ENCODE measurements around the gene SMIM33.
"Not testable (repeated sequence)": the region's sequence is repeated elsewhere in the genome, so short reads cannot be mapped to it uniquely, and the experiment has no call there.

SMIM33 gene

GRCh38 chr5:139461698-139462097 lies 9.1 kb upstream of the SMIM33 start:
- Mint-ChIP-seq H3K4me1 (ENCODE audit: low read depth) (peaks cover 23% of the 10 kb centered on the region), H3K27me3 (no peaks in the 10 kb centered on the region), H3K4me3 (no peak overlapping the region), H3K27ac (no peak overlapping the region), H3K36me3 (ENCODE audit: low read depth) (no peaks in the 10 kb centered on the region), H3K9me3 (no peaks in the 10 kb centered on the region)
- intact Hi-C loops (cut with micrococcal nuclease), result no loop called here

DNA sequence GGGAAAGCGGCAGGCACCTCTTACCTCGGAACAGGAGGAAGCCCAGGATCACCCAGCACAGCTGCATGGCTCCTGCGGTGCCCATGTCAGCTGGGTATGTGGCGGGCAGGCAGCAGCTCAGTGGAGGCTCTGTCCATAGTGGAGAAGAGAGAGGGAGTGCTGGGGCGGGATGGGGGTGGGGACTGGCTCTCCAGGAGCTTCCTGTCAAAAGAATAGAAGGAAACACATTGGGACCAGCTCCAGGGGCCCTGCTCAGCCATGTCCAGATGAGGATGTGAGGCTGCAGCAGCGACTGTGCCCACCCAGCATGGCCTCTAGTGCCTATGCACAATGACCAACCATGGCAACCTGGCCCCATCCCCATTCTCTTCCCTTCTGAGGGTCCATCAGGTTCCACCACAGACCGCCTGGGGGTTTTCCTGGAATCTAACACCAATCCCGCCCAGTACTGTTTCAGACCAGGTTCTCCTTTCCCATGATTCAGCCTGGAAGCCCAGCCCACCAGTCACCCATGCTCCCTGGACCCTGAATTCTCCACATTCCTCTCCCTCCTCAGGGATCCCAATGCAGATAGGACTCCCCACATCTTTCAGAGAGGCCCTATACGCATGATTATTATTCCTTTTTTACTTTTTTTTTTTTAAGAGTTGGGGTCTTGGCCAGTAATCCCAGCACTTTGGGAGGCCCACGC lies 8.1 kb upstream of the SMIM33 start, which contains the start of gene ECSCR:
Gene ECSCR, minus strand, starts transcription at position 158 of the 691 bp plus-strand sequence. Its CDS starts 73 bp downstream, at position 85.
- Mint-ChIP-seq H3K36me3 (ENCODE audit: low read depth) (no peaks in the 10 kb centered on the region), H3K27me3 (no peaks in the 10 kb centered on the region), H3K4me3 (no peak within 1 kb of the TSS), H3K4me1 (ENCODE audit: low read depth) (peaks cover 28% of the 10 kb centered on the region), H3K27ac (no peak within 1 kb of the TSS), H3K9me3 (no peaks in the 10 kb centered on the region)
- intact Hi-C loops (cut with micrococcal nuclease), result no loop called here

- Mint-ChIP-seq H3K4me1 (ENCODE audit: low read depth) (peaks cover 55% of the 10 kb centered on the region), H3K27ac (peak overlapping the region; percentile 37), H3K27me3 (peaks cover 5% of the 10 kb centered on the region), H3K4me3 (no peak overlapping the region), H3K9me3 (no peaks in the 10 kb centered on the region), H3K36me3 (ENCODE audit: low read depth) (no peaks in the 10 kb centered on the region)
- intact Hi-C loops (cut with micrococcal nuclease), result no loop called here
Observed at GRCh38 chr5:139468421-139468931, 2.3 kb upstream of the SMIM33 start.

DNA sequence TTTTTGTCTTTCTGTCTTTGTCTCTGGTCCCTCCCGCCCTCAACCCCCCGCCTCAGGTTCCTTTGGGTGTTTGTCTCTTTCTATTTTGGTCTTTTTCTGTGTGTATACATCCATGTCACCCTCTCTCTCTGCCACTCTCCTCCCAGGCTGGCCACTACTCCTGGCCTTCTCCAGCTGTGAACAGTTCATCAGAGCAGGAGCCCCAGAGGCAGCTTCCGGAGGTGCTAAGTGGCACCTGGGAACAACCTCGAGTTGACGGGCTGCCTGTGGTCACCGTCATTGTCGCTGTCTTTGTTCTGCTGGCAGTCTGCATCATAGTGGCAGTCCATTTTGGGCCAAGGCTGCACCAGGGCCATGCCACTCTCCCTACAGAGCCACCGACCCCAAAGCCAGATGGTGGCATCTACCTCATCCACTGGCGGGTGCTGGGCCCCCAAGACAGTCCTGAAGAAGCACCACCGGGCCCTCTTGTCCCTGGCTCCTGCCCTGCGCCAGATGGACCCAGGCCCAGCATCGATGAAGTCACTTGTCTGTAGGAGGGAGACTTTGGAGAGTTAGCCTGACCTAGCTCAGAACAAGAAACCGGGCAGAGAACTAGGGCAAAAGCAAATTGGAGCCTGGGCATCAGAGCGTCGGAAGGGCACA lies 1.7 kb downstream of the SMIM33 start:
- H3K4me3 Mint-ChIP-seq, result no peak overlapping the region
- peaks cover 5% of the 10 kb centered on the region for H3K27me3 Mint-ChIP-seq
- H3K9me3 Mint-ChIP-seq, result no peaks in the 10 kb centered on the region
- intact Hi-C loops (cut with micrococcal nuclease), result no loop called here
- H3K27ac Mint-ChIP-seq, result peak overlapping the region; percentile 47
- peaks cover 80% of the 10 kb centered on the region for H3K4me1 Mint-ChIP-seq (ENCODE audit: low read depth)
- H3K36me3 Mint-ChIP-seq (ENCODE audit: low read depth), result peaks cover 20% of the 10 kb centered on the region

- H3K4me1 Mint-ChIP-seq (ENCODE audit: low read depth), result peaks cover 76% of the 10 kb centered on the region
- H3K27ac Mint-ChIP-seq, result peak overlapping the region; percentile 40
- intact Hi-C loops (cut with micrococcal nuclease), result no loop called here
Observed at GRCh38 chr5:139473105-139473504, 2.3 kb downstream of the SMIM33 start.

DNA sequence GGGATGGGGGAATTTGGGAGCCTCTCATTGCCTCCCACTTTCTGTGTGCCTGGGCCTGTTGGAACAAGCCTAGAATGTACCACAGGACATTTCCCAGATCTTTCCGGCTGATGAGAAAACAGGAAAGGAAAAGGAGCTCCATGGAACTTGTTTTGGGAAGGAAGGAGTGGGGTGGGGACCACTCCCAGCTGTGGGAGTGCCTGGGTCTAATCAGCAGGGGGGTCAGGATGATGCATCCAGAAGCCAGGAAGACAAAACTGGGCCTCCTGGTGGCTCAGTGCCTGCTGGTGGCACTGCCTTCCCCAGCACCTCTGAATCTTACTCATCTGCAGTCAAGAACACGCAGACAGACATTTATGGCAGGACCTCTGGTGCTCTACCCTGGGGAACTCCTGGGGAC lies 2.8 kb downstream of the SMIM33 start:
- no peak overlapping the region for H3K4me3 Mint-ChIP-seq

More at GRCh38 chr5:139473105-139473504, 2.3 kb downstream of the SMIM33 start:
- Mint-ChIP-seq H3K4me3 (no peak overlapping the region), H3K9me3 (no peaks in the 10 kb centered on the region), H3K27me3 (peaks cover 5% of the 10 kb centered on the region), H3K36me3 (ENCODE audit: low read depth) (peaks cover 26% of the 10 kb centered on the region)

DNA sequence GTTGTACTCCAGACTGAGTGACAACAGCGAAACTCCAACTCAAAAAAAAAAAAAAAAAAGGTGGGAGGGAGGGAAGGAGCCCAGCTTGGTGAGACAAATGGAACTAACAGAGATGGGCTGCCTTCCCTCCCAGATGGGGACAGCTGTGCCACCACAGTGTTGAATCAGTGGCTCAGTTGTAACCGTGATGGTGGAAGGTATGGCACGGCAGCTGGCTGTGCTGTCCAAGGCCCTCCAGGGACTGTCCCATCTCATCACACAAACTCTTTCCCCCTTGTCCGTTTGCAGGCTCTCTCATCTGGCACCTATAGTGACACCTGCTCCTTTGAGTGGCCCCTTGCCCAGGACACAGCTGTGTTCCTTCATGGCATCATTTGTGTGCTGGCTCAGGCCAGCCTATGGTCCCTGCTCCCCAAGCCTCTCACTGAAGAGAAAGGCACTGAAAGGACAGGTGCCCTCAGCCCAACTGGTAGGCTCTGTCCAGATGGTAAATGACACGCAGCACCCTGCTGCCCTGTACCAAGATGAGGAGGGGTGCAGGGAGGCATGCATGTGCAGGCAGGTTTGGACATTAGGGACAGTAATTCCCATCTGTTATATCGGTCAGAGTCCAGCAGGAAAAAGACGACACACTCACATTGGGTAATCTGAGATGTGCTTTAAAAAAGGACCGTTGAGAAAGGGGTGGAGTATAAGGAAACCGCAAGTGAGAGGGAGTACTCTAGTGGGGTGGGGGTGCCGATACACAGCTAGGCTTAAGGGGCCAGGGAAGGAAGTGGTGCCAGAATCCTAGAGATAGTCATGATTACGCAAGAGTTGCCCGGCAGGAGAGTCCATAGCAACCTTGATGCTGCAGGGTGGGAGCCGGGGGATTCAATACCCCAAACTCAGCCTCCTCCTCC lies 4.3 kb downstream of the SMIM33 start:
- Mint-ChIP-seq H3K4me3 (no peak overlapping the region), H3K36me3 (ENCODE audit: low read depth) (peaks cover 30% of the 10 kb centered on the region), H3K27me3 (peaks cover 5% of the 10 kb centered on the region), H3K27ac (peak overlapping the region; percentile 4), H3K9me3 (no peaks in the 10 kb centered on the region), H3K4me1 (ENCODE audit: low read depth) (peaks cover 66% of the 10 kb centered on the region)
- intact Hi-C loops (cut with micrococcal nuclease), result loop anchor here (5.0 kb wide), 1 partner anchor 37 kb away; no protein-coding TSS in a partner anchor

More for the DNA sequence above, 2.8 kb downstream of the SMIM33 start:
- Mint-ChIP-seq H3K36me3 (ENCODE audit: low read depth) (peaks cover 30% of the 10 kb centered on the region), H3K27ac (peak overlapping the region; percentile 40), H3K27me3 (peaks cover 5% of the 10 kb centered on the region), H3K4me1 (ENCODE audit: low read depth) (peaks cover 71% of the 10 kb centered on the region), H3K9me3 (no peaks in the 10 kb centered on the region)
- intact Hi-C loops (cut with micrococcal nuclease), result no loop called here

- Mint-ChIP-seq H3K36me3 (ENCODE audit: low read depth) (peaks cover 30% of the 10 kb centered on the region), H3K27ac (no peak overlapping the region), H3K9me3 (no peaks in the 10 kb centered on the region), H3K4me1 (ENCODE audit: low read depth) (peaks cover 66% of the 10 kb centered on the region), H3K4me3 (no peak overlapping the region), H3K27me3 (peaks cover 5% of the 10 kb centered on the region)
- intact Hi-C loops (cut with micrococcal nuclease), result loop anchor here (5.0 kb wide), 1 partner anchor 36 kb away; no protein-coding TSS in a partner anchor
Observed at GRCh38 chr5:139475865-139476617, 5.2 kb downstream of the SMIM33 start.

GRCh38 chr5:139478657-139479423 lies 8.0 kb downstream of the SMIM33 start:
- not testable (repeated sequence) for H3K4me3 Mint-ChIP-seq, H3K9me3 Mint-ChIP-seq, H3K27me3 Mint-ChIP-seq
- intact Hi-C loops (cut with micrococcal nuclease), result loop anchor here (5.0 kb wide), 1 partner anchor 33 kb away; no protein-coding TSS in a partner anchor
- peak overlapping the region; percentile 56 for H3K27ac Mint-ChIP-seq
- H3K36me3 Mint-ChIP-seq (ENCODE audit: low read depth), result peaks cover 30% of the 10 kb centered on the region
- peaks cover 58% of the 10 kb centered on the region for H3K4me1 Mint-ChIP-seq (ENCODE audit: low read depth)

- H3K4me3 Mint-ChIP-seq, H3K27me3 Mint-ChIP-seq, H3K9me3 Mint-ChIP-seq, H3K27ac Mint-ChIP-seq: not testable (repeated sequence)
- Mint-ChIP-seq H3K4me1 (ENCODE audit: low read depth) (peaks cover 54% of the 10 kb centered on the region), H3K36me3 (ENCODE audit: low read depth) (peaks cover 30% of the 10 kb centered on the region)
- intact Hi-C loops (cut with micrococcal nuclease), result loop anchor here (5.0 kb wide), 2 partner anchors 33 to 42 kb away; partner anchors contain the start of gene DNAJC18
Observed at GRCh38 chr5:139479729-139480128, 8.9 kb downstream of the SMIM33 start.

DNA sequence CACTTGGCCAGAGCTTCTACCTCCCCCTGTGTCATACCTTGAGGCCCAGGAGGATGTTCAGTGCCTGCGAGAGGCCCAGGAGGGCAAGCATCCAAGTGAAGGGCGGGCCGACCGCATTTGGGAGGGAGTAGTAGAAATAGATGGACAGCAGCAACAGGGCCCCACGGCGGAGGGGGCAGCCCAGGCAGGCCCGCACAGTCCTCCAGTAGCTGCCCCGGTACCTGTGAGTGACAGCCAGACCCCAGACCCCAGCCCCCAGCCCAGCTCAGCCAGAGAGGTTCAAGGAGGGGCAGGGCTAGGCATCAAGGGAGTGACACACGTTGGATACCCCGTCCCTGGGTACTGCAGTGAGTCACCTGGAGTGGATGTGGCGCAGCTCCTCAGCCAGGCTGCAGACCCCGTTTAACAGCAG lies 10.3 kb downstream of the SMIM33 start:
- Mint-ChIP-seq H3K27ac (peak overlapping the region; percentile 87), H3K4me3 (peak overlapping the region; percentile 73), H3K27me3 (no peaks in the 10 kb centered on the region), H3K4me1 (ENCODE audit: low read depth) (peaks cover 40% of the 10 kb centered on the region), H3K36me3 (ENCODE audit: low read depth) (peaks cover 24% of the 10 kb centered on the region), H3K9me3 (no peaks in the 10 kb centered on the region)
- intact Hi-C loops (cut with micrococcal nuclease), result loop anchor here (5.0 kb wide), 1 partner anchor 44 kb away; the partner anchor contains the start of gene DNAJC18

- intact Hi-C loops (cut with micrococcal nuclease), result loop anchor here (5.0 kb wide), 1 partner anchor 44 kb away; the partner anchor contains the start of gene DNAJC18
- Mint-ChIP-seq H3K4me3 (peak overlapping the region; percentile 73), H3K27me3 (no peaks in the 10 kb centered on the region)
Observed at GRCh38 chr5:139481580-139482049, 10.8 kb downstream of the SMIM33 start.

More at GRCh38 chr5:139481580-139482049, 10.8 kb downstream of the SMIM33 start:
- peaks cover 38% of the 10 kb centered on the region for H3K4me1 Mint-ChIP-seq (ENCODE audit: low read depth)
- H3K27ac Mint-ChIP-seq, result peak overlapping the region; percentile 87
- no peaks in the 10 kb centered on the region for H3K9me3 Mint-ChIP-seq
- peaks cover 19% of the 10 kb centered on the region for H3K36me3 Mint-ChIP-seq (ENCODE audit: low read depth)

Data from dendritic cell treated with granulocyte-macrophage colony-stimulating factor and Interleukin-4, amounts not matched to agents 40 ng/mL and 50 ng/mL, for 4 days (primary cell).